NCI-H446 treated with DMSO at 0.1 percent for 48 hours (cell line): ENCODE results near the gene KLF7.

Source experiments
- DNase-seq: peaks from one replicate; lab custom pipeline; 2025; lab: John Stamatoyannopoulos, UW

KLF7 gene

GRCh38 chr2:207166349-207167098 is 776 bp upstream of the KLF7 start:
- DNase-seq, result peak; percentile 66

GRCh38 chr2:207166039-207166348 is 246 bp upstream of the KLF7 start:
- peak; percentile 99 for DNase-seq

DNA sequence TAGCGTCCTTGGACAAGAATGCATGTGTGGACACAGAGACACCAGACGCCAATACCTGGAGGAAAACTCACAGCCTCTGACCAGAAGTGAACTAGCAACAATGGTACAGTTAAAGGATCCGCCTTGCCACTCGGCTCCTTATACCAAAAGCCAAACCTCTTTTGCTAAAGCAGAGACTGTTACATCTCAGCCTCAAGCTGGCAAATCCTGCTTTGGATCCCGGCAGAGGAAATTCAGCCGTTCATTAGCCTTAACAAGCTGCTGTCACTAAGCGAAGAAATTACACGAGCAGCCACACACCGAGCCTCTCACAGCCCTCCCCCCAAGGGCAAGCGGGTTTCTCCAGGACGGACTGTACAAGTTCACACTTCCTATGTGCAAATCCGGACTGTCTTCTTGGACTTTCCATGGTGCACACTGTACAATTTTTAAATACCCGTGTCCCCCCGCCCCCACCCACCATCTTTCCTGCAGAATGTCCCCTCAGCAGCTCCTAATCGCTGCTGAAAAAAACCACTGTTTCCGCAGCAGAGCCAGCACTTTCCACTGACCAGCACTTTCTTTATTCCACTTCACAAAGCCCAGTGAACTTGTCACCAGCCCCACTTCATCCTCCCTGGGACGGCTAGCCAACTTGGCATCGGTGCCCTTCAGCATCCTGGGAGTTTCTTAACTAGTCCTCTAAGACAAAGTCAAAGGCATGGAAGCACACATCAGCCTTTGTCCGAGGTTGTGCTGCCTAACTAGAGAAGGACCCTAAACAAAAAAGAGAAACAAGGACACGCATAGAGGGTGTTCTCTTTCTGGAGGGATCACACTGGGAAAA is 1.5 kb downstream of the KLF7 start:
- no peak for DNase-seq

GRCh38 chr2:207163756-207164005 is 2.1 kb downstream of the KLF7 start:
- no peak for DNase-seq

GRCh38 chr2:207163053-207163755 is 2.5 kb downstream of the KLF7 start:
- peak; percentile 42 for DNase-seq

DNA sequence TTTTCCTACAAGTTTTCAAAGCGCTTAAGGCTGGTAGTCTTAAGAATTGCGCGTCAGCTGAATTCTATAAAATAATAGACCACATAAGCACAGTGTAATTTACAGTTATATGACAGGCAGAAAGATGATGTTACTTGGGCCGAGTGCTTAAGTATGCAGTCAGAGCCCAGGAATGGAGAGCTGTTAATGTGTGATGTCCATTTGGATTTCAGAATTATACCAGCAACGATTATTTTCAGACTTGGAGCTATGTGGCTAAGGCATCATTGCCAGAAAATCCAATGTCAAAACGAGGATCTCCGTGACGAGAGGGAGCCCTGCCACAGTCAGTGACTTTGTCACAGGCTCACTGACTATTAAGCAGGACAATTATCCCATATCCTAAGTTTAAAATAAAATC is 3.4 kb downstream of the KLF7 start:
- DNase-seq, result no peak

GRCh38 chr2:207161247-207162123 is 4.3 kb downstream of the KLF7 start:
- peak; percentile 33 for DNase-seq

- DNase-seq, result no peak
These were observed 5.6 kb downstream of the KLF7 start for GRCh38 chr2:207160115-207160514.

GRCh38 chr2:207159002-207159401 is 6.7 kb downstream of the KLF7 start:
- DNase-seq, result no peak

- no peak for DNase-seq
These were observed 8.0 kb downstream of the KLF7 start for GRCh38 chr2:207157731-207158130.

DNA sequence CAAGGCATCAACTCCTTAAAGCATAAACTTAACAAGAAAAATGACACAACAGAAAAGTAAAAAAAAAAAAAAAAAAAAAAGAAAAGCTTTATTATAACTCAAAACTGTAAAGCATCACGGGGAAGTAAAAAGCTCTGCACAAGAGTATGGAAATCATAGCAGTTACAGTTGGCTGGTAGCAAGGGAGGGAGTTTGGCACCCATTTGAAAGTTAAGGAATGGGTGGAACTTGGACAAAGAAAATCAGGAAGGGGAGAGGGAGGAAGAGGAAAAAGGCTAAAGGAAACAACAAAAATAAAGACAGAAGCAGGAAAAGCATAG is 8.6 kb downstream of the KLF7 start:
- DNase-seq, result no peak

- DNase-seq, result no peak
These were observed 9.1 kb downstream of the KLF7 start for GRCh38 chr2:207156451-207157161.

DNA sequence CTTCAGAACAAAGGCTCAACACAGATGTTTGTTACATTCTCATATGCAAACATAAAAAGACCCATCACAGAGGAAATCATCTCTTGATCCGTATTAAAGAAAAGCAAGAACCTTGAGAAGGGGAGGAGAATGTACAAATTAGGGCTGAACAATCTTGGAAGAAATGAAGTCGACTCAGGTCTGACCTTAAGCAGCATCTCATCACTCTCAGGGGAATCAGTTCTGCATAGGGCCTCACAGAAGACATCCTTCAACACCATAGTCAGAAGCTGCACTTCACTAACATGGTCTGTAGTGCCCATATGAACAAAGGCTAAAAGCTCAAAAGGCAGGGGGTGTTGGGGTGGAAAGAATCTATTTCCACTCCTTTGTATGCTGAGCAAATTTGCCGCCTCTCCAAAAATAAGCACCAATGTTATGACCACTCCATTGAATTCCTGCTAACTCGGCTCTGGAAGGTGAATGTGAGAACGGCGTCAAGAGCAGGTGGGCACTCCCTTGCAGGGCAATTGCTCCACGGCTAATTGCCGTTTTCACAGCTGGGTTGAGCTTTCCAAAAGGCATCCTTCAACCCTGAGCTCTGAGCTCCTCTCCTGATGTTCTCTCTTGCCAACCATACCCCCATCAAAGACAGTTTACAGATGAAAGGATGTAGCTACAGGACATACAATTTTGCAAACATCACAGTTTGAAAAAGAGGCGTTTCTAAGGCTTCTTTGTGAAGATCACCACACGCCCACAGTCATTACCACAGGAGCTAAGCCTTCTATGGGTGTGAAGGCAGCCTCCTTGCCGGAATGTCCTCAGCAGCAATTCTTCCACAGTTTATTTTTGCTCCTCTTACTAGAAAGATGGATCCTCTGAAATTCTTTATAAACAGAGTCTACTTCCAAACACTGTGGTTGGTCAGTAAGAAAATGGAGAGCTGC is 10.0 kb downstream of the KLF7 start:
- DNase-seq, result no peak

GRCh38 chr2:207154556-207155510 is 10.9 kb downstream of the KLF7 start:
- no peak for DNase-seq

DNA sequence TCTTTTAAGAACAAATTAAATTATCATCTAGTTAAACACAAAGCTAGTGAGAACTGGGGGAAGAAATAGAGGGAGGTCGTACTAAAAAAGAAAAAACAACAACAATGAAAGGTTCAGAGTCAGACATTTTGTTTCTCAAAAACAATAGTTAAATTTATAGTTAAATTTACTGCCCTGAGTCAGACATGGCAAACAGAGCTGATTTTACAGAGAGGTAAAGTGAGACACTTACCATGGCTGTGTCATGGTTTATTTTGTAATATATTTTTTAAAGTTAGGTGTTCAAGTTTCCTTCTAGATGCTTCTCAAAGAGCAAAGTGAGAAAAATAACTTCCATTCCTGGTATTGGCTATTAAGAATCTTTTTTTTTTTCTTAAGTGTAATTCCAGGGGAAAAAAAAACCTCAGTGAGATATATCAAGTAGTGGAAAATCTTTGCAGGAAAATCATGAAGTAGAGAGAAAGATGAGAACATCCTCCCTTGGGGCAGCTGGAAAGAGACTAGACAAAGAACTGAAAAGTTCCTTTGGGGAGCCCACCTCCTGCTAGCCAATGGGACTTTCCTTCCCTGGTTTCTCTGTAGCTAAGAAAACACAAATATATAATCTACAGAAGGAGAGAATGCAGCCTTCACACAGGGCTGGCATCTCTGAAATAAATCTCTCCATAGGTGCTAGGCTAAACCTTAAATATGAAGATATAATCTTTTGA is 12.3 kb downstream of the KLF7 start:
- no peak for DNase-seq

- no peak for DNase-seq
These were observed 14.7 kb downstream of the KLF7 start for GRCh38 chr2:207151048-207151447.

DNA sequence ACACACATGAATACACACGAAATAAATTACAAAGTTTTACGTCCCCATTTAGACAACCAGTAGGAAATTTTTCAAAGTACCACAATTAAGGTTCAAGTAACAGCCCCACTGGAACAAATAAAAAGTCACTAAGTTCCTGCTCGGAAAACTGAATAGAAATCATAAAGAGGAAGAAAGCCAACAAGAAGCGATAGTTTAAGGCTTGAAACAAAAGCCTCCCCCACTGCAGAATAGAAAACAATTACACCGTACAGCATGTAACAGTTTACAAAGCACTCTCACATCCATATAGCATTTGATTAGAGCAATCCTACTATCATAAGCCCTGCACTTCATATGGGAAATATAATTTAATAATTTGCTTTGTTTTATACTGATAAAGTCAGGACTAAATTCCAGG is 15.5 kb downstream of the KLF7 start:
- DNase-seq, result no peak

DNA sequence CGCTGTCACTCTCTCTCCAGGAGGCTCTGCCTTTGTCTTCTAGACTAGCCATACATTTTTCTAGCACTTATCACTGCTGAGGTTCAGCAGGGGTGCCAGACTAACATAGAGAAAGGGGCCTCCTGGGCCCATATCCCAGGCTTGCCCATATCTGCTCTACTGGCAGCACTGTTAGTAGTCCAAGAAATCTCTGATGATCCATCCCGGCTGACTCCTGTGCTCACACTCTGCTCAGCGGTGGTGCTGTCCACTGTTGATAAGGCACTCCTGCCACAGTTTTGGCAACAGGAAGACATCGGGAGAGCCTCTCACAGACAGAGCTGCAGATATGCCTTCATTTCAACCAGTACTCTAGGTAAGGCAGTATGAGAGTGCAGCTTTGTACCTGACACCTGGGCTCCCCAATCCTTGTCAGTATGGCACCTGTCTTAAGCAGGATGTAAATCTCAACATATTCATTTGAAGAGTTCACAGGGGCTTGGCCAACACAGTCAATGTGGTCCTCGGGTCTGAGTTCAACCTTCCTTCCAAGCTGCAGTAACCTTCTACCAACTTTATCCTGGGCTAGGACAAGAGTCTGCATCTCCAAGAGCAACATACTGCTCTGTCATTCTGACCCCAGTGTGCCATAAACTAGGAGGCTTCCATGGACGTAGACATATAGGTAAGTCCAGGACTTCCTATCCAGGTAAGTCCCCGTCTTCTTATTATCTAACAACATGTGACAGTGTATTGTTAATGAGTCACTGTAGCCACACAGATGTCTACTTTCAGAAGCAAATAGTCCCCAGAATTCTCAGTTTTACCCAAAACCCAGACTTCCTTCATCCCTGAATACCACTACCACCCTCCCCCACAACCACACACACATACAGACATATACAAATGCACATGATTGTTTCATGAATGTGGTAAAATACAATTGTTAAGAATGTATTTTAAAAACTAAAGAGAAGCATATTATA is 16.2 kb downstream of the KLF7 start:
- DNase-seq, result no peak
